ENCODE results near the gene SLC25A42.
"Not testable (repeated sequence)": the region's sequence is repeated elsewhere in the genome, so short reads cannot be mapped to it uniquely, and the experiment has no call there.

Gene SLC25A42

GRCh38 chr19:19135713-19136112 is 71.9 kb downstream of the SLC25A42 start:
- DNase-seq (ENCODE audit: low read depth), result not testable (repeated sequence)

- DNase-seq (ENCODE audit: low read depth), result peak; percentile 8
Observed at GRCh38 chr19:19137556-19138108, 73.8 kb downstream of the SLC25A42 start.

DNA sequence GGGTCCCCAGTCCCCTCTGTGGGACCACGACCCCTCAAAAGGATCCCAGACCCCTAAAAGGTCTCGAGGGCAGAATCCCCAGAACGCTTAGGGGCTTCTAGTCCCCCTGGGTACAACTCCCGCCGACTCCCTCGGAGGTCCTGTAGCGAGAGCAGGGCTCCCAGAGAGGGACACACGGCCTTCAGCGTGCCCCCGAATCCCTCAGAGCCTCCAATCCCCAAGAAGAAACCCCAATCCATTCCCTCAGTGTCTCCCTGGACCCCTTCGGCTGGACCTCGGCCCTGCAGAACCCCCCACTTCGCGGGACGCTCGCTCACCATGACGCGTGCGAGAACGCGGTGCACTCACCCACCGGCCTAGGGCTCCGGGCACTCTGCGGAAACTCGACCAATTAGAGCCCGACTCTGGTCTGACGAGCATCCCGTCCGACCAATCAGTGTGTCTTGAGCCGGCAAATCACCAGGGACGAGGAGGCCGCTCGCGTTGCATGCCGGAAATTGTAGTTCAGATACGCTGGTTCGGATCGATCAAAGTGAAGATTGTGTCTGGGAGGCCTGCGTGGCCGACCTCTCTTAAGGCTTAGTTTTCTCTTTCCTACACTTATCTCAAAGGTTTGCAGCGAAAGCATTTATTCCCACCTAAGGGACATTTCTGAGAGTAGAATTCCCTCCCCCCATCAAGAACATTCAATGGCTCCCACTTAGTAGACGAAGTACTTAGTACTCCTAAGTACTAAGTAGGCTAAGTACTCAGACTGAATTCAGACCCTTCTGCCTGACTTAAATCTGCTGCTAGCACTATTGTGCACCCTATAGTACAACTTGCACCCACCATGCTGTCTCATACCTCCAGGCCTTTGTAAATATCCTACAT is 74.6 kb downstream of the SLC25A42 start, which contains the start of gene TMEM161A:
Gene TMEM161A (minus strand): TSS at position 370 of the 873 bp plus-strand sequence. CDS start 50 bp downstream, at position 320.
- peak; percentile 99 for DNase-seq (ENCODE audit: low read depth)

GRCh38 chr19:19139876-19140229 is 76.1 kb downstream of the SLC25A42 start:
- DNase-seq (ENCODE audit: low read depth), result no peak

GRCh38 chr19:19140476-19140875 is 76.7 kb downstream of the SLC25A42 start:
- no peak for DNase-seq (ENCODE audit: low read depth)

DNA sequence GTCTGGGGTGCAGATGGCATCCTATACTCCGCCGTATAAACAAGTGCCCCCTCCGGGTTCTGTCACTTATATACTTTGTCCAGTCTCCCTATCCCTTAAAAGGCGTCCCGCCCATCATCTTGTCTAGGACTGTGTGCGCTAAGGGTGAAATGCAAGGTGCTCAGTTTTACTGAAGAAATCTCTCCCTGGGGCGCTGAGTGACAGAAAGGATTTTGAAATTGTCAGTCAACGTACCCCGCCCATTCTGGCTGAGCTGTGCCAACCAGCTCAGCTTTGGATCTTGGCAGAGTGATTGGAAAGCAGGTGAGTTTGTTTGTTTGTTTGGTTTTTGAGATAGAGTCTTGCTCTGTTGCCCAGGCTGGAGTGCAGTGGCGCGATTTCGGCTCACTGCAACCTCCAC is 78.6 kb downstream of the SLC25A42 start:
- DNase-seq (ENCODE audit: low read depth), result no peak

DNA sequence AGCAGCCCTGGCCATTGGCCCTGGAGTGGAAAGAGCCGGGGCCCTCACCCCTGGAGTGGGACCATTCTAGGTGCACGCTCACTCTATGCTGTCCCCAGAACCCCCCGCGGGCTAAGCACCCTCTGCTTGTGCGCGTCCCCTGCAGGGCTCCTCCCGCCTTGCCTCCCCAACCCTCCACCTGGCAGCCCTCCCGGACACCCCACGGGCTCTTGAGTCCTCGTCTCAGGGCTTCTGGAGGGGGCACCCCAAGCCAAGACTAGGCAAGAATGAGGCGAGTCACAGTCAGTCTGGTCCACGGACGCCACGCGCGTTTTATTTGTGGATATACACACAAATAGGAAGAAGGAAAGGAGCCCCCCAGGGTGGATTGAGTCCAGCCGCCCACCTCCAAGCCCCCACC is 81.5 kb downstream of the SLC25A42 start:
- no peak for DNase-seq (ENCODE audit: low read depth)

DNA sequence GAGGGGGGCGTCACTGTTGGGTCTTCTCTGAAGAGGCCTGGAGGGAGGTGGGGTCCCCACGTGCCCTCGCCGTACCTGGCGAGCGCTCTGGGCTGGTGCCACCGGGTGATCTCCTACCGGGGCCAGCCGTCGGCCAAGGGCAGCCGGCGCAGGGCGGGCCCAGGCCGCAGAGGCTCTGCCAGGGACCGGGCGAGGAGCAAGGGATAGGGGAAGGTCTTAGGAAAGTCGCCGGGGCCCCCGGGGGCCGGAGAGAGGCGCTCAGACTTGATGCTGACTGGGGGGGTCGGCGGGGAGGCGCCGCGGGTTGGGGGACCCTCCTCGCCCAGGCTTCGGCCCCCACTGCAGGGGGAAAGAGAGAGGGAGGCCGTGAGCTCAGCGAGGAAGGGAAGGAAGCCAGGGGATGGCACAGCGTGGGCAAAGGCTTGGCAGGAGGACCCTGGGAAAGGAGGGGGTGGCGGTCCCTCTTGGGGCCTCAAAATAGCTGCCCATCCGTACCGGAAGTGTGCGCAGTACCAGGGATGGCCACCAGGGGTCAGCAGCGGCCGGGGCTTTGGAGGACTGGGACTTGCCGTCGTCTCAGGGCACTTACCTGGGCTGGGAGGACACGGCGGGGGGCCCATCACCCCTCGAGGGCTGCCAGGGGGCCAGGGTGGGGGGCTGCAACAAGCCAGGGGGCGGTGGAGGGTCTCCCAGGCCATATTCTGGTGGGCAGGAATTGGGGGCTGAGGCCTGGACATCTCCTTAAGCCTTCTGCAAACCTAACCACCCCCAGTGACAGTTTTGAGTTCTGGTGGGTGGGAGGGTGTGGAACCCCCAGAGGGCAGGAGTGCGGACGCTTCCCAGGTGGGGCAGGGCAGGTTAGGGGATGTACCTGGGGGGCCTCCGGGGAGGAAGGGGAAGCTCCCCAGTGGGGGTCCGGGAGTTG is 82.2 kb downstream of the SLC25A42 start:
- DNase-seq (ENCODE audit: low read depth), result peak; percentile 30

DNA sequence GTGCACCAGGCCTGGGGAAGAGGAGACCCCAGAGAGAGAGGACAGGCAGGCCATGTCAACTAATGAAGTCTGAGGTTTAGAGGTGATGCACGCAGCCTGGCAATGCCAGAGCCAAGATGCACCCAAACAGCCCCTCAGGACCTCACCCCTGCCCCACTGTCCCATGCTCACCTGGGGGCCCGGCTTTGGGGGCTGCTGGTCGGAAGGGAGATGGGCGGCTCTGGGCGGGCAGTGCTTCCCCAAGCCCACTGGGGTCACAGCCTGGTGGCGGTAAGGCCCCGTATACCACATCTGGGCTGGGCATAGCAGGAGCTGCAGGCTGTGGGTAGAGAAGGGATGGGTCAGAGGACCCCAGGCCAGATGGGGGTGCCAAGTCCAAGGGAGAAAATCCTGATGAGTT is 83.1 kb downstream of the SLC25A42 start:
- no peak for DNase-seq (ENCODE audit: low read depth)

DNA sequence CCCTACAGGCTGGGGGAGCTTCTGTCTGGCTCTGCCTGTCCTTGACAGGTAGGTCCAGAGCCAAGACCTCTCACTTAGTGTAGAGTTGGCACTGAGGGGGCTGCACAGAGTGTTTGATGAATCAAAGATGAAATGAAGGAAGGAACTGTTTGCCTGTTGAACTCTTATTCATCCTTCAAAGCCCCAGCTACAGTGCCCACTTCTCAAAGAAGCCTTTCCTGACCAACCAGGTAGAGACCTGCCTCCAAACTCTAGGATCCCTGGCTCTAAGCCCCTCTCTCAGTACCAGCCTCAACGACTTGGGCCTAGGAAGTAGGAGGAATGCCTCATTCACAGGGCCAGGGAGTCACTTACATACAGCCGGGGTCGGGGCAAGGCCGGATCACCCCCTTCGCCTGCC is 83.5 kb downstream of the SLC25A42 start:
- no peak for DNase-seq (ENCODE audit: low read depth)

DNA sequence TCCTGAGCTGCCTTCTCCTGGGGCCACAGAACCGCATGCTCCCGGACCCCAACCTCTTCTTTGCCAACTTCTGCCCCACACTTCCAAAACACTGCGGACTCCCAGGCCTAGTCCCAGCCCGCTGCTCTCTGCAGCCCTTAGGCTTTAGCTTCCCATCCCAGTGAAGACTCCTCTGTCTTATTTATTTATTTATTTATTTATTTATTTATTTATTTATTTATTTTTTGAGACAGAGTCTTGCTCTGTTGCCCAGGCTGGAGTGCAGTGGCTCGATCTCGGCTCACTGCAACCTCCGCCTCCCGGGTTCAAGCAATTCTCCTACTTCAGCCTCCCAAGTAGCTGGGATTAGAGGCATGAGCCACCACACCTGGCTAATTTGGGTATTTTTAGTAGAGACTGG is 84.7 kb downstream of the SLC25A42 start:
- not testable (repeated sequence) for DNase-seq (ENCODE audit: low read depth)

GRCh38 chr19:19149435-19149834 is 85.6 kb downstream of the SLC25A42 start:
- DNase-seq (ENCODE audit: low read depth), result no peak

- DNase-seq (ENCODE audit: low read depth), result no peak
Observed at GRCh38 chr19:19151418-19151817, 87.6 kb downstream of the SLC25A42 start.

DNA sequence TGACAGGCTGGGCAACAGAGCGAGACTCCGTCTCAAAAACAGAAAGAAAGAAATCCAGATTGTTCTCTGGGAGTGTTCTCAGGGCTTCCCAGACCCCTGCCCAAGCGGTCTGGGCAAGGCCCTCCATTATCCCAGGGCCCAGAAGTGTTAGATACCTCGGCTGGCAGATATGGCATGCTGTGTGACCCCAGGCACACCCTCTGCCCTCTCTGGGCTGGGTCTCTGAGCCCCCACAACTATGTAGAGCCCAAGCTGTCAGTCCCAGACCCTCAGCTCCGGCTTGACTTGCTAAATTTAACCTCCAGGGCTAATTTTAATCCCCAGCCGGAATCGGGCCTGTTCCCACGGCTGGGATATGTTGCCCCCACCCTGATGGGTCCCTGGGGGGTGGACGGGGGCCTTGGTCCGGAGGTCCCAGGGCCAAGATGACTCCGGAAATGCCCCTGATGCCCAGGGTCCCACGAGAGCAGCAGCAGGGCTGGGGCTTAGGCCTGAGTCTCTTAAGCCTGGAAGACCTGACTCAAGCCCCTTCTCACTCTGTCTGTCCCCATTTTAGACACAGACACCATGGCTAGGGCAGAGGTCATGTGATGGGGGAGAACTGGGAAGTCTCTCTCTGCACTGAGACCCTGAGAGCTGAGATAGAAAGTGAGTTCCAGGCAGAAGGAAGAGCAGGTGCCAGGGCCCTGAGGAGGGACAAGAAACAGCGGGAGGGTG is 89.0 kb downstream of the SLC25A42 start:
- no peak for DNase-seq (ENCODE audit: low read depth)

- no peak for DNase-seq (ENCODE audit: low read depth)
Observed at GRCh38 chr19:19154768-19155494, 91.1 kb downstream of the SLC25A42 start.

GRCh38 chr19:19155495-19156219 is 91.9 kb downstream of the SLC25A42 start:
- DNase-seq (ENCODE audit: low read depth), result no peak

- no peak for DNase-seq (ENCODE audit: low read depth)
Observed at GRCh38 chr19:19157808-19158207, 94.0 kb downstream of the SLC25A42 start.

GRCh38 chr19:19159534-19159933 is 95.7 kb downstream of the SLC25A42 start:
- DNase-seq (ENCODE audit: low read depth), result no peak

GRCh38 chr19:19160461-19161035 is 96.8 kb downstream of the SLC25A42 start:
- no peak for DNase-seq (ENCODE audit: low read depth)

DNA sequence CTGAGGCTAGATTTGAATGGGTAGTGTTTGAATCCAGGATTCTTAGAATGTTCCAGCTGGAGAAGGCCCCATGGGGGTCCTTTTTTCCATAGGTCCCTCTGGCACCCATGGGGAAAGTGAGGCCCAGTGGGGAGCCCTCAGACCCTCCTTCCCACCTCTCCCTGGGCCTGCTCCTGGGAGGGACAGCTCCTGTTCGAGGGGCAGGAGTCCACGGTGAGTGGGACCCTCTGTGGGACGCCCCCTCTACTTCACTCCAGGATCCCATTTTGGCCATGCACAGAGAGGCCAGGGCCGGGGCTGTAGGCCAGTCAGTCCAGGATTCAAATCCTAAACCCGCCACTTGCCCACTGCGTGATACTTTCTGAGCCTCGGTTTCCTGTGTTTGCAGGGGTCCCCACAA is 98.7 kb downstream of the SLC25A42 start:
- no peak for DNase-seq (ENCODE audit: low read depth)

Data from iris pigment epithelial cell (primary cell).